HG03521 (cell line): Measurements from ENCODE around the gene VKORC1L1.
"Not testable (repeated sequence)": the region's sequence is repeated elsewhere in the genome, so short reads cannot be mapped to it uniquely, and the experiment has no call there.

Experiments
- ATAC-seq: cut with Tn5 transposase; IDR thresholded peaks from one replicate; pipeline ENCODE4 v1.9.1; 2021; ENCODE audit warnings: mild to moderate bottlenecking, moderate library complexity; ENCODE audit not compliant: unreplicated experiment

VKORC1L1 gene

GRCh38 chr7:65975814-65976445, 103.1 kb downstream of the VKORC1L1 start:
- ATAC-seq = no peak

DNA sequence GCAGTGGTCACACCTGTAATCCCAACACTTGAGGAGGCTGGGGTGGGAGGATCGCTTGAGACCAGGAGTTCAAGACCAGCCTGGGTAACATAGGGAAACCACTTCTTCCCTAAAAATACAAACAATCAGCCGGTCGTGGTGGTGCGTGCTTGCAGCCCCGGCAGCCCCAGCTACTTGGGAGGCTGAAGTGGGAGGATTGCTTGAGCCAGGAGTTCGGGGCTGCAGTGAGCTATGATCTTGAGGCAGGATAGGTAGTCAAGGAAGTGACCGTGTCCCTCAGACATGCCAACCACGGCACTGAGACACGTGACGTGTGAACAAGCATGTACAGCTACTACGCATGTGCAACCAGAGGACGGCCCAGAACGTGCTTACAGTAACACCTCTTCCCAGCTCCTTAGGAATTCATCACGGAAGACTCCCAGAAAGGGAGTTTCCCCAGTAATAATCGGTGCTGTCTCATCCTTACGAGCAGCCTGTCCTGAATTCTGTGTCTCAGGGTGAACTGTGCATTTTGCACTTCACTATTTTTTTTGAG, 103.9 kb downstream of the VKORC1L1 start:
- ATAC-seq = no peak

DNA sequence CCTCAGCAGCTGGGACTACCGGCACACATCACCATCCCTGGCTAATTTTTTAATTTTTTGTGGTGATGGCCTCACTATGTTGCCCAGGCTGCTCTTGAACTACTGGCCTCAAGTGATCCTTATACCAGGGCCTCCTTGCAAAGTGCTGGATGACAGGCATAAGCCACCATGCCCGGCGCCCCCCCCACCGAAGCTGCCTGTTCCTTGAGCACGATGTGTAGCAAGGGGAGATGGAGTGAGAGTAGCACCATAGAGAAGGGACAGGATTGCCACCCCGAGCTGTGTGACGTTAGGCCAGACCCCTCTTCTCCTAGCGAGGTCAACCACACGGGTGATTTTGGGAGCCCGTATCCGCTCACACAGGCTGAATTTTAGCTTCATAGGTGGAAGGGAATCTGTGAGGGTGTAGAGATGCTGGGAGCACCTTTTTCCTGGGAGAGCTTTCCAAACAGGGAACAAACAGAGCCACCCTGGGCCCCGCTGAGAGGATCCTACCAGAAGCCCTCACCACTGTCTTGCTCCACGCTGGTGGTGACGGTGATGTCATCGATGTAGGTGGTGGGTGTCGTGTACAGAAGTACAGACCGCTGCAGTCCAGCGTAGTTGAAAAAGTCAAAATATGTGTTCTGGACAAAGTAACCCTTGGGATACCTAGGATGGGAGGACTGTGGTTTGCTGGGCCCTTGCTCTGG, 106.2 kb downstream of the VKORC1L1 start:
- no peak for ATAC-seq

- no peak for ATAC-seq
Measured at GRCh38 chr7:65979583-65980477, 107.0 kb downstream of the VKORC1L1 start.

GRCh38 chr7:65980478-65981250, 107.8 kb downstream of the VKORC1L1 start:
- peak; percentile 61 for ATAC-seq

- peak; percentile 74 for ATAC-seq
Measured at GRCh38 chr7:65981965-65982792, 109.3 kb downstream of the VKORC1L1 start, which contains the start of gene GUSB. TSS of gene GUSB (minus strand) at chr7:65982213. CDS start at chr7:65982183, 30 bp downstream.

DNA sequence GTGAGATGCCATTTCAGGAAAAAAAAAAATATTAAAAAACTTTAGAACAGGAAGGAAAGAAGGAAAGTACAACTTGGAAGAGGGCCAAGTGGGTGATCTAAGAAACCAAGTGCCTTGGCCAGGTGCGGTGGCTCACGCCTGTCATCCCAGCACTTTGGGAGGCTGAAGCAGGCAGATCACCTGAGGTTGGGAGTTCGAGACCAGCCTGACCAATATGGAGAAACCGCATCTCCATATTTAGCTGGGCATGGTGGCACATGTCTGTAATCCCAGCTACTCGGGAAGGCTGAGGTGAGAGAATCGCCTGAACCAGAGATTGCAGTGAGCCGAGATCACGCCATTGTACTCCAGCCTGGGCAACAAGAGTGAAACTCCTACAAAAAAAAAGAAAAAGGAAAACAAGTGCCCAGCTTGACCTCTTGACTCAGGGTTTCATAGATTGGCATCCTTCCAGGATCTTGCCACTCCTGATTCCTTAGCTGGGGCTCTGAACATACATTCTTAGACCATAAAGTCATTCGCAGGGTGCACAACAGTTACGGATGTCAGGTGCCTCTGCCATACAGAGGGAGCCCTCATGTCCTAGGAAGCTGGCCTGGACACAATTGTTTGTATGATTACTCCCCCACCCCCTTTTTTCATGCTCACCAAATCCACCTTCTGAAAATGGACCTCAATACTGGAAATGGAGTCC, 111.2 kb downstream of the VKORC1L1 start:
- ATAC-seq = no peak

GRCh38 chr7:65988084-65988483, 115.2 kb downstream of the VKORC1L1 start:
- no peak for ATAC-seq

- not testable (repeated sequence) for ATAC-seq
Measured at GRCh38 chr7:65988503-65988902, 115.6 kb downstream of the VKORC1L1 start.

- no peak for ATAC-seq
Measured at GRCh38 chr7:65989694-65990080, 116.8 kb downstream of the VKORC1L1 start.

- ATAC-seq = not testable (repeated sequence)
Measured at GRCh38 chr7:65991829-65992228, 119.0 kb downstream of the VKORC1L1 start.

GRCh38 chr7:65992526-65992925, 119.7 kb downstream of the VKORC1L1 start:
- no peak for ATAC-seq

GRCh38 chr7:65994984-65995383, 122.1 kb downstream of the VKORC1L1 start:
- ATAC-seq = not testable (repeated sequence)

DNA sequence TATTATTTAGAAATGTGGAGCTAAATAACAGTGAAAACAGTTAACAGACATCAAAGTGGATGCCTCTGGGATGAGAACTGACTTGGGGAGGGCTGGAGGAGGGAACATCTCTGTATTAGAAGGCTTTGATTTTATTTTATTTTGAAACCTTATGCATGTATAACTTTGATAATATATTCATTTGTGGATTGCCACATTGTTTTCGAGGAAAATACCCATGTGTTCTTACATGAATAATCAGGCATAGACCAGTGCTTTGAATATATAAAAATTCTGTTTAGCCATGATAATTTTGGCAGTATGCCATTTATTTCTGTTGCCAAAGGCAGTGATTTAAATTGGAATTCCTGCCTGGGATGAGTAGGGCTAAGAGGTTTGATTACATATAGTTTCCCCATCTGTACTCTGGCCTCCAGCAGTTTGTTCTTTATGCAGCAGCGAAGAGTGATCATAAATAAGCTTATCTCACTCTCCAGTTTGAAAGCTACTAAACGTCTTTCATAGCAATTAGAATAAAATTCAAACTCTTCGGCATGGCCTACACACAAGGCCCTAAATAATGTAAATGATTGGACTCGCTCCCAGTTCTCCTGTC, 128.0 kb downstream of the VKORC1L1 start:
- ATAC-seq = not testable (repeated sequence)

GRCh38 chr7:66005115-66005671, 132.3 kb downstream of the VKORC1L1 start:
- not testable (repeated sequence) for ATAC-seq

DNA sequence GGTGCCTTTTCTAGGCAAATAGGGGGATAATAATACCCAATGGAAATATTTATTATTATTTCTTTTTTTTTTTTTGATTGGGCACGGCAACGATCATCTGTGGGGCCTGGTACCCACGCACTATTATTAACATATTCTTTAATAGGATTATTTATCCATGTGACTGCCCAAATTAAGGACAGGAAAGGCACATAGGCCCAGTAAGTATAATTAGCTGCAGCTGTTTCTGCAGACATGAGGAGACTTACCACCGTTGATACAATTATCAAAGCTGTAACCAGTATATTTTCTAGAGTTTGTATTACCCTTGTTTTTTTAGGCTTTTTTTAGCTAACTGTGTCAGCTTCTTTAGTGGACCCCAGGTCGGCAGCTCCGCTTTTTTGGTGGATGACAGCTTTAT, 134.4 kb downstream of the VKORC1L1 start:
- no peak for ATAC-seq
